NCI-H1105 (cell line): ENCODE results near the gene LY86.
"Not testable (repeated sequence)": the region's sequence is repeated elsewhere in the genome, so short reads cannot be mapped to it uniquely, and the experiment has no call there.

ENCODE experiments used
- DNase-seq: peaks from one replicate; lab custom pipeline; 2025; lab: John Stamatoyannopoulos, UW

LY86 gene

DNA sequence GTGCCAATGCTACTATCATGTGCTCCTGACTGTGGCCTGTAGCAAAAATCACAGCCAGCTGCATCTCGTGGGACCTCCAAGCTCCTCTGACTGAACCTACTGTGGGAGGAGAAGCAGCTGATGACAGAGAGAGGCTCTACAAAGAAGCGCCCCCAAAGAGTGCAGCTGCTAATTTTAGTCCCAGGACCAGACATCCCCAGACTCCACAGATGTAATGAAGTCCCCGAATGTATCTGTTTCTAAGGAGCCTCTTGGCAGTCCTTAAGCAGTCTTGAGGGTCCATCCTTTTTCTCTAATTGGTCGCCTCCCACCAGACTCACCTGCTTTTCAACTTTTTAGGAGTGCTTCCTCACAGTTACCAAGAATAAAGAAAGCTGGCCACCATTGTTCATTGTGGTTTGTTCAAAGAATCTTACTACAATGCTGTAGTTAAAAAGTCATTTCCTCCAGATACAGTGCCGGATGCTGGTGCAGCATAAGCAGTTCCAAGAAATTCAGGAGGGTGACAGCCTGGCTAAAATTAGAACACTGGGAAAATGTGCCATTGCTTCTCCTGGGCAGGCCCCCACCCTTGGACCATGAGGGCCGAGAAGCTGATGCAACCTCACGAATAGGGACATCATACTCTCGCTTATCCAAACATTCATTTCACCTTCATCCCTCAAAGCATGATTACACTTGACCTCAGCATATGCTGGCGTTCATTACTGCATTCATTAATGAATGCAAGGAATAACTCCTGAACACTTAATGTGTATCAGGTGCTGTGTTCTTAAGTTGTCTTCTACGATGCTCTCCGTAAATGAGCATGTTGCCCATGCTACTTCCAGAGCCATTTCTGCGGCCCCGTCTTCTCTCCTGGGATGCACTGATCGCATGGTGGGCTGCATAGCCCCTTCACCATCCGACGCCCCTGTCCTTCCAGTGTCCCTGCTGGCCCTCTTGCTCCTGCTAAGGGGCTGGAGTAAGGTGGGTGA, 66.4 kb downstream of the LY86 start:
- no peak for DNase-seq

DNA sequence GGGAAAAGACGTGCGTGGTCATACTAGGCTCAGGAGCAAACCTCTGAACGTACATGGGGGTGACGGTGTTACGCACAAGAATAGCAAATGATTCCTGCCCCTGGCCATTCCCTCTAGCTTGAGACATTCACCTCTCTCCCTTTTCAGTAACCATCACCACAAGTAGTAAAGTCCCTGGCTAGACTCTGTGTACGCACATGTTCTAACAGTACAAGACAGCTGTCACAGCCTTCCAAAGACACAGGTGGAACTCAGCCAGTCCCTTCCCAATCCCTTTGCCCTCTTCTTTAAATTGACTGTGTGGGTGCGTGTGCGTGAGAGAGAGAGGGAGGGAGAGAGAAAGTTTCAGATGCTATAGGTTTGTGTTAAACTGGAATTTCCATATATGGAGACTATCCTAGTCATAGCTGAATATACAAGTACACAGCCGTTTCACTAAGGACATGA, 67.3 kb downstream of the LY86 start:
- no peak for DNase-seq

DNA sequence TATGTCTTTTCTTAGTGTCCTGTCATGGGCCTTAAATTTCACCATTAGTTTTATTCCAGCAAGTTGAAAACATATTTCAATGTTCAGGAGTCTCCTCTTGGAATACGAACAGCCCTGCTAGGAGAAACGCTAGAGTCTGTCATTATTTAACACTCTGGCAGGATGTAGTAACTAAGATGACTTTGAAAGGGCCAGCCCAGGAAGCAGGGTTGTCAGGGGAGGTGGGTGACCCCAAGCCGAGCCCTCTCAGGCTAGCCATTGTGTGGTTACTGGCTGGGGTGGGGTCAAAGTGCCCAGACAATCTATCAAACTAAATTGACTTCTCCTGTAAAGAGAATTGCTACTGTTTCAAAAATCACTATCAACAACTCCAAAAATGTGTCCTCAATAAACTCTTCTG, 67.8 kb downstream of the LY86 start:
- no peak for DNase-seq

DNA sequence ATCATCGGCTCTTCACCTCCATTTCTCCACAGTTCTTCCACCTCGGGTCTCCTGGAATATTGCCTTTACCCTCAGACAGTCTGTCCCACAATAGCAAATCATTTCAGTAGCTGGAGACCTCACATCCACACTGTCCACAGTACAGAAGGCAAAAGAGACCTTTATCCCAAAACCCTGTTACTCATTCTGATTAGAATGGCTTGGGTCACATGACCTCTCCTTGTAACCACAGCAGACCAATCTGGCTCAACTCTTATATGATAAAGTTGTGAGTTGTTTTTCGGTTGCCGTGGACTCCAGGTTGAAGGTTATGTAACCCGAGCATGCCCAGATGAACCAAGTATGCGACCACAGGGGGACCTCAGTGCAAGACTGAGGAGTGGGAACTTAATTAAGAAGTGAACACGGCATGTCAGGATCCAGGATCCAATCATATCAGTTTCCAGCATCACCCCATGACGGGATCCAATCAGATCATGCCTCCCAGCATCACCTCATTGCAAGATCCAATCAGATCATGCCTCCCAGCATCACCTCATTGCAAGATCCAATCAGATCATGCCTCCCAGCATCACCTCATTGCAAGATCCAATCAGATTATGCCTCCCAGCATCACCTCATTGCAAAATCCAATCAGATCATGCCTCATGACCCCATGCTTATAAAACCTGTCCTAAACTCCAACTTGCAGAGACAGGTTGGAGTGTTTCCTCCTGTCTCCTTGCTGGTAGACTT, 68.7 kb downstream of the LY86 start:
- no peak for DNase-seq

DNA sequence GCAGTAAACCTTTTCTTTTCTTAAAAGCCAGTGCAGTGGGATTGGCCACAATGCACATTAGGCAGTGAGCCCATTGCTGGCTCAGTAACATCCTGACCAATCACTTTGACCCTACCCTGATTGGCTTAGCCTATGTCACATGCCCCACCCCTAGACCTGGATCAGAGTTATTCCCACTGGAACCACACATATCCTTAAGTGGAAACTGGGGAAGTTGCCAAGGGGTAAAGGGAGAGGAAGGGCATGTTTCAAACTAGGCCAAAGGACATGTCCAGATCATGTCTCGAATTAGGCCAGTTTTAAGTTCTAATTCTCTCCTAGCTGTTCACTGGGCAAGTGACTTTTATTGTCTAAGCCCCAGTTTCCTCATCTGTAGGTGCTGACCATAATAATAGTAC, 69.3 kb downstream of the LY86 start:
- no peak for DNase-seq

DNA sequence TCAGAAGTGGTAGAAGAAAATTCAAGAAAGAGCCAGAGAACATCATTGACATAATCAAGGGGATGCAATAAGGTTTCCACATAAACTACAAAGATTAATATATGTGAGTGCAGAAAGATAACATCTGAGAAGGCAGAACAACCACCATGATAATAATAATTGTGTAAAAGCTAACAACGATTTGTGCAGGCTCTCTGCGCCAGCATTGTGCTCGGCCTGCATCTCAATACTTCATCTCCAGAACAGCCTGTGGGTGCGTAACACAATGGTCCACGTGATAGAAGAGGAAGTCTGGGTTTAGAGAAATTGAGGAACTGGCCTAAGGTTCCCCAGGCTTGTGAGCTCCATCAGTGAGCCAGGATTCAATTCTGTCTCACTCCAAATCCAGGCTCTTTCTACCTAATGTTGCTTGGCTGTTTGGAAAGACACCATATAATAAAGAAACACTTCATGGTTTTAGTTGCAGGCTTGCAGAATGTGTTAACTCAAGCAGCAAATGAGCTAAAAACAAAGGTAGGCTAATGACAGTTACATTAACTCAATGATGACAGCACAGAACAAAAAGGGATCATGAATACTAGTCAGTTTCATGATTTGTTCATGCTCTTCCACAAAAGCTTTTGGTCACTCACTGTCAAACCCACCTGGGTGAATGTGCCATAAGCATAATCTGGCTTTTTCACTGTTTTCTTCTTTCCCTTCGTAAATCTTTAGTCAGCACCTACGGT, 71.2 kb downstream of the LY86 start:
- no peak for DNase-seq

DNA sequence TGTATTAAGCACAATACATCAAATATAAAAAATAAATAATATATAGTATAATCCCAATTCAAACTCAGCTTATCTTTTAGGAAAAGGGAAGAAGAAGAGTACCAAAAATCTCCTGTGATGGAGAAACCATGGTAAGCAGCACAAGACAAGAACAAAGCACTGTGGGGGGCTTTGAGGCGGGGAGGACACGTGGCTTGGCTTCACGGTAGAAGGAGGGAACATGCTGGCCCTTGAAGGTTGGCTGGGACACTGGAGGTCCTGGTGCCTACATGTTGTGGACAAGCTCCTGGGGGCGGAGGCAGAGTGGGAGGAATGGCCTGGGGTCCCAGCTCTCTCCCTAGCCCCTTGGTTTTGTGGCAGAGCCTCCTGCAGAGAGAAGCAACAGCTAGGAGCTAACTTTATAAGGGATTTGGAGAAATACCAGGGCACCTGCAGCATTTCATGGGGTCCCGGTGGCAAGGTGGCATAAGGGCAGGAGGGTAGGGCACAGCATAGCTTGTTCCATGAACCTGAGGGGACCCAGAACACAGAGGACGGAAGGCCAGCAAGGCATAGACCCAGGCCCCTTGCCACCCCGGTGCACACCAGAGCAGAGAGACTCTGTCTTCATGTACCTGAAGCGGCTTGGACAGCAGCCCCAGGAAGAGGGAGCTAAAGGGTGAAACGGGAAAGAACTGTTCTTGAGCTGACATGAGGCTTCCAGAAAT, 72.0 kb downstream of the LY86 start:
- DNase-seq = no peak

DNA sequence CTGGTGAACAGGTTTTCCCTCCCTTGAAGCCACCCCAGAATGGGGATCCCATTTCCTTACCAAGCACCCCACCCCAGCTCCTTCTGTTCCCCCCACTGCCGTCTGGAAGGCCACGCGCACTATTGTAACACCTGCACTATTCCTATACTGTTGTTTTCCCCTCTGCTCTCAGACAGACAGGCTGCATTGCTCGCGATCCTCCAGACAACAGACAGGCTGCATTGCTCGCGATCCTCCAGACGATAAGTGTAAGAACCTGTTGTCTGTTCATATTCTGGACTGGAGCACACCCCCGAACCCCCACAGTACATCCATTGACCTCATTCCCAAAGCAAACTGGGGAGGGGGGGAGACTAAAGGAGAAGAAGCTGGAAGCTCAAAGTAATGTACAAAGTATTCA, 72.7 kb downstream of the LY86 start:
- DNase-seq = no peak

DNA sequence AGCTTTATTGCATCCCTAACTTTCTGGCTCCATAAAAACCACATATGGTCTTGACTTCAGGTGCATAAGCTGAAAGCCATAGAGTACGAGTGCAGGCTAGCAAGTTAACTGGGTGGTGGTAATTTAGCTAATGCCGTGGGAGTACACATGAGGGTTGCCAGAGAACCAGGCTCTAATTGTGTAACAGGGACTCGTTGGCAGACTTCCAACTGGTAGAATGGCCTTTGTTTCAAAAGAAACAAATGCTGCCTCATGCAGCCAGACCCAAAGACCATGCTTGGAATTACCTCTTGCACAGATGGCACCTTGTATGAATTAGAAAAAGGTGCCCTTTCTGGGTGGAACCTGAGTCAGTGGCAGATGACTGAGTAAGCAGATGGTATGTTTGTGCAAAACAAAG, 73.2 kb downstream of the LY86 start:
- peak; percentile 95 for DNase-seq

DNA sequence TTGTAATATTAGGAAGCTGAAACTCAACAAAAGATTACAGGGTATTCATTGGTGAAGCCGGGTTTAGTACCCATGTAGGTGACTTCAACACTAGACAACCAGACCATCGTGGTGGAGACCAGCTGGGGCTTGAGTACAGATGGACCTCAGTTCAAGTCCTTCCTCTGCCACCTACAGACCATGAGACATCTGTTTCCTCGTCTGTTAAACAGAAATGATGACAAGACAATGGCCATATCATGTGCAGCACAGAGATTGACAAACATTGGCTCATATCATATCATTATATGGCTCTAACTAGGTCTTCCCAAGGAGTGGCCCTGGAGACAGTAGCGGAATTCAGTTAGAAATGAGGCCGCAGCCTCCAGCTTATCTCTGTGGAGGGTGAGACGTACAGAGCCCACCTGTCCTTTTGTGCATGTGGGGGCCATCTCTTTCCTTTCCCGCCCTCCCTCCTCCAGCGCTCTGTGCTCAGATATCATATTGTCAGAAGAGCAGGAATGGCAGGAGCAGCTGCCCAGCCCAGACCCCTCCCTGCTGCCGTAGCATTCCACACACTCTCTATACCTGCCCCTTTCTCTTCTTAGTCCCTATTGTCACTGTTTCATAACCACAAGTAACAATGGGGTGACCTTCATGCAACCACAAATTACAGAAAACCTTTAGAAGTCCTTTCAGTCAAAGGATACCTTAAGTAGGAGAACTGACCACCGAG, 75.1 kb downstream of the LY86 start:
- no peak for DNase-seq

DNA sequence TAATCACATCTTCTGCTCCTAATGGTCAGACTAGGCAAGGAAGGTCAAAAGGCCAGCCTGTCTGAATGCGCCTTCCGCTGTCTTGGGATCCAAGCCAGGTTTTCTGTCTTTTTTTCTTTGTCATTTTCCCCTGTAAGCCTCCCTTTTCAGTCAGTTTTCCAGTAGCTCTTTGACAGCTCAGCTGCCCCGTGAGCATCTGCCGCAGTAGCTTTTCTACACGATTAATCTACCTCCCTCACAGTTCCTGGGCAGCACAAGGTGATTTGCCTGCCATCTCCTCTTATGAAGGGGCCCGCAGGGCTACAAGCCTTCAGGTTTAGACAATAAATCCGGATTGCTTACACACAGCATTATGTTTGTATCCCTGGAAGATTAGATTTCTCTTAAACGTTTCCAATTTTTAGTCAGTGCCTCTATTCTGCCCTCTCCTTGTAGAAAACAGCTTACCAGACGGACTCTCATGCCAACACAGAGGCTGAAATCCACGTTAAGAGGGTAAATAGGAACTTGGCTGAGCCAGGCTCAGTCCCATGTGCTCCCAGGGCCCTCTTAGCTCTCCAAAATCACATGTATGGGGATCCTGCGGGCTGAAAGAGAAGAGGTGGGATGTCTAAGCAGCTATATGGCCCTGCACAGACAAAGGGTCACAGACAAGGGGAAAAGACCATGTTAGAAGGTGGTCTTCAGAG, 77.2 kb downstream of the LY86 start:
- DNase-seq = no peak

DNA sequence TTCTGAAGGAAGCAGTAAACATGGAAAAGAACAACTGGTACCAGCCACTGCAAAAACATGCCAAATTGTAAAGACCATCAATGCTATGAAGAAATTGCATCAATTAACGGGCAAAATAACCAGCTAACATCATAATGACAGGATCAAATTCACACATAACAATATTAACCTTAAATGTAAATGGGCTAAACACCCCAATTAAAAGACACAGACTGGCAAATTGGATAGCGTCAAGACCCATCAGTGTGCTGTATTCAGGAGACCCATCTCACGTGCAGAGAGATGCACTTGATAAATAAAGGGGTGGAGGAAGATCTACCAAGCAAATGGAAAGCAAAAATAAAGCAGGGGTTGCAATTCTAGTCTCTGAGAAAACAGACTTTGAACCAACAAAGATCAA, 81.6 kb downstream of the LY86 start:
- DNase-seq = not testable (repeated sequence)

DNA sequence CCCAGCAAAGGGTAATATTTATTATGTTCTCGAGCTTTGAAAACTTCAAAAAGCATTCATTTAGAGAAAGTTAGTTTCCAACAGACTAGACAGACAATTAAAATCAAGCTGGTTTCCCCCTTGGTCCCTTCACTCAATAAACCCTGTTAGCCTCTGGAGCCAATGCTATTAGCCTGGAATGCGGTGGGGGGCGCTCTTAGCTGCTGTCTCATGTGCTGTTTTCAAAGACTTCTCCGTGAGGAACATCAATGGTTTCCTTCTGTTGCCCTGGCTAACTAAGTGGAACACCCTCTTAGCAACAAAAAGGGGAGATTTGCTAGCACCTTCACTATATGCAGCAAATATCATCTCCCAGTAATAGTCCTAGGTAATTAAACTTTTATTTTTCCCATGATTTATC, 86.4 kb downstream of the LY86 start:
- DNase-seq = no peak

DNA sequence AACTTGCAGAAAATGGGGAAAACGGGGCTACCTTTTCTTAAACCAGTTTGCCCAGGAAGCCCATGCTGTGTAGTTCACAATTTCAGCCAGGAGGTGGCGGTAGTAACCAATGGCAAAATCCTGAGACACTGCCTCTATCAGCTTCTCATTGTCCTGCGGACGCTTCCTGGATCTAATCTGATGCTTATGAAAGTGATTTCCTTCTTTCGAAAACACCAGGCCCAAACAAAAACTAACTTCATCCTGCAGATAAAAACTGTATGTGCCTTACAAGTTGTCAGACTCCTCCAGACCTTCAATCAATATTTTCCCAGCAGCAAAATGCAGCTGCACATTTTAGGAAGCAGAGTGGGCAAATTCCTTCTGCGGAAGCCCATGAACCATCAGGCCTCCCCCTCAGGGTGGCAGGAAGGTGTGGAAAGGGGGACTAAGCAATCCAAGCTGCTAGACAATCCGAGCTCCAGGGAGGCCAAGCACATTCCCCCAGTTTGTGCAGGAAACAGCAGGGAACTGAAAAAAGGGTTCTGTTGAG, 88.5 kb downstream of the LY86 start:
- peak; percentile 65 for DNase-seq

DNA sequence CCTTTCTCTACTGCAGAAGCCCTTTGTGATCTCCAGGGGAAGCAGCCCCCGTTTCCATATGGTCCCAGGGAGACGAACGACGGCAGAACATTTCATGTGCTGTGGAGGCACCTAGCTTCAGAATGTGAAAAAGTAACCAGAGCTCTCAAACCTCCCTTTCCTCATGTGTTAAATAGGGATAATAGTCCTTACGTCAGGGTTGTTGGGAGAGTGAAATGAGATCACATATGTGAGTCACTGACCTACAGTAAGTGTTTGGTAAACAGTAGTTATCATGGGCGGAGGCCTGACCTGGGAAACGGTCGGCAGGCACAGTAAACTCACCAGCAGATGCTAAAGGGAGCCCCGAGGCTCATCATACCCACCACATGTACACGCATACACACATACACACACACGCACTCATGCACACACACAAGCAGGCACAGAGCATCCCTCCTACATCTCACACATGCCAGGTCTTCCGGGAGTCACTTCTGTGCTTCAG, 89.7 kb downstream of the LY86 start:
- no peak for DNase-seq

DNA sequence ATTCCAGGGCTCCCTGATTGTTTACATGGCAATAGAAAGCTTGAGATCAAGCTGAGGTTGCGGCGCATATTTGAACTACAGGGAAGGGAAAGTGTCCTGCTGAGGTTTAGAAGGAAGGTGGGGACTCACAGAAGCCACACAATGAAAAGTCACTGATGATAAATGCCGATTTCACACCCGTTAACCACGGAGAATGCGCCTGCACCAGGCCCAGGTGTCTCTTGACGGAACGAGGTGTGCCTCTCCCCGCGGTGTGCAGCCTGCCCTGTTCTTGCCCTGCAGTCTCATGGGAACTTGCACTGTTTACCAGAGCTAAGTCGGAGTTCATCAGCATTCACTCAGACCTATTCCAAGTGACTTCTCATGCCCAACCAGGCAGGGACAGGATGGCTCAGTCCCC, 90.3 kb downstream of the LY86 start:
- no peak for DNase-seq

DNA sequence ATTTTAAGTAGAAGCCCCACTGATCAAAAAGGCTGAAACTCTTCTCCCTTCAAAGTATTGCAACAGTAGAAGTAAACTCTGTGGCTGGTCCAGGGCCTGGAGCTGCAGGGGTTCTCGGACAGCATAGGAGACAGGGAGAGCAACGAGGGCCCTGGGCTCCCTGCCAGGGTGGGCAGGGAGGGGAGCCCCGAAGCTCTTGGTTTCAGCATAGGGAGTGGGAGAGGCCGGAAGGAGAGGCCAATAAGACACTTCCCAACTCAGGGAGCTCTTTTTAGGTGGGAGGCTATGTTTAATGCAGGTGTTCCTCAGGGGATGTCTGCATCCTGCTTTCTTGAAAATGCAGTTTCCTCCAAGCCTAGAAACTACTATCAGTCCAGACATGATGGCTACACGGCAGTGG, 91.1 kb downstream of the LY86 start:
- DNase-seq = no peak

DNA sequence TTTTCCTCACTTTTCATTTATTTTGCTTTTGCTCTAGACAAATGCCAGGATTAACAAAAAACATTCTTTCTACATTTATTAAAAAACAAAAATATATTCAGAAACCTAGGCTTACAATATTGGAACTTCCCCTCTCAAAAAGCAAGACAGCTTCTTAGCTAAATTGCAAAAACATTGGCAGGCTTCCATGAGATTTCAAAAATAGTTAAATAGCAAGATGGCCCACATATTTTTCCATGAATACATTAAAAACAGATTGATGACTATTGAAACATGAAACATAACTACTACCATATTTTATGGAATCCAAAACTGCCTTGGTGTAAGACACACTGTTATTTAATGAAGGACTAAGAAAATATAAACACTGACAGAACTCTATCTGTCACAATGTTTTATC, 92.0 kb downstream of the LY86 start:
- DNase-seq = no peak

DNA sequence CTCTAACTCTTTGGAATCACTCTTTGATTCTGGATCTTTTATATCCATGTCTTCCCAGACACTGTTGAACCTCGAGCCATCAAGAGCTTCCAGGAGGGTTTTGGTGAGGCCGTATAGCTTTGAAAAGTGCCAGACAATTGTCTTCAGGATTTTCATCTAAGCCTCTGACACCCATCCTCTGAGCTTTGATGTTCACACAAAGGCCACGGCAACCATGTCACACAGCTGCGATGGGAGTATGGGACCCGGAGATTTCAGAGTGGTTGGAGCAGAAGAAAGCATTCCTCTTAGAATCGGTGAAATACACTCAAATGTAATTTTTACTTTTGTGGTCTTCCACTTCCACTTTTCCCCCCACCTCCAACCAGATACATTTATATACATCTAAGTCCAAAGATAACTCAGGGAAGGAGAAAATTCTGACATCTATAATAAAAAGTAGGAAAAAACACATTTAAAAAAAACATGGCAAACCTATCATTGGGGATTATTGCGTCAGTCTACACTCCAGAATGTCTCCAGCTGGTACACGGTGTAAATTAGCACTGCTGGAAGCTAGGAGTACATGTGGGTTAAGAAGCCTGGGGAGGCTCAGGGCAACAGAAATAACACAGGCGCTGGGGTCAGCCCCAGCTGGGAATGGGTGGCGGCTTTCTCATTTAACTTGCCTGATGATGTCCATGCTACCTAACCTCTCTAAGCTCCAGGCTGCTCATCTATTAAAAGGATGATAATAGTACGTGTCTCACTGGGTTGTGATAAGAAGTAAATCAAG, 92.7 kb downstream of the LY86 start:
- DNase-seq = no peak
